HG03108 (cell line): ENCODE measurements around the gene KRT75.

ENCODE experiments used
- ATAC-seq: cut with Tn5 transposase; IDR thresholded peaks from one replicate; pipeline ENCODE4 v1.9.1; 2021; ENCODE audit warnings: moderate library complexity; ENCODE audit not compliant: unreplicated experiment

Gene KRT75

DNA sequence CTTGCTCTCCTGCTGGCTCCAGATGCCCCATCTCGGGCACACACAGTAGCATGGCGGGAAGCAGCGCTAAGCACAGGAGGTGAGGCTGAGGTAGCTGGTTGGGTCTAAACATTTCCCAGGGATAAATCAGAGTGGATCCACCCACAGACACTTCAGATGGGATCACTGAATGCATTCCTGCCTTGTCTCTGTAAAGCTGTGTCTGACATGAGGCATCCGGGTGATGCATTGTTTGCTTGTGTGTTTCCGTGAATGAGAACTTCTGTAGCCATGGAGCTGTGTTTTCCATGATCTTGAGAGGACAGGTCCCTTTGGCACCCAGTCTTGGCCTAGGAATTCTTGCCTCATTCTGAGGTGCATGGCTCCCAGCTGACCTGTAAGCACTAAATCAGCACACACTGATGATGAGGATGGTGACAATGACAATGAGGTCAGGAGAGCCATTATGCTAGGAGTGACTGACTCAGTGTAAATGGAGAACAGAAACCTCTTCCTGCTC lies 6.7 kb upstream of the KRT75 start:
- no peak for ATAC-seq

DNA sequence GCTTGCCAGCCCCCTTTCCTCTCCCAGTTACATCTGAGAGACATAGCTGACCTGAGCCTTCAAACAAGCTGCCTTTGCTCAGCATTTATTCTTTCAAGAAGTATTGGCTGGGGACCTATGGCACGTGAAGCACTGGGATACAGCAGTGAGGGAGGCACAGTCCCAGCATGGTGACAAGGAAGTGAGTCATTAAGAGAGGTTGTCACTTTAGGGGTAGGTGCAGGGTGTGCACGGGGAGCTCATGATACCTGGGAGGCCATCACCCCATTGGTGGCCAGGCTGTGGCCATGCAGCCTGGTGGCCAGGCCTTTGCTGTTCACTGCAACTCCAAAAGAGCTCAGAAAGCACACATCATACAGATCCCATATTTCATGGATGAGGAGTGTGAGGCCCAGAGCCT lies 5.7 kb upstream of the KRT75 start:
- no peak for ATAC-seq

DNA sequence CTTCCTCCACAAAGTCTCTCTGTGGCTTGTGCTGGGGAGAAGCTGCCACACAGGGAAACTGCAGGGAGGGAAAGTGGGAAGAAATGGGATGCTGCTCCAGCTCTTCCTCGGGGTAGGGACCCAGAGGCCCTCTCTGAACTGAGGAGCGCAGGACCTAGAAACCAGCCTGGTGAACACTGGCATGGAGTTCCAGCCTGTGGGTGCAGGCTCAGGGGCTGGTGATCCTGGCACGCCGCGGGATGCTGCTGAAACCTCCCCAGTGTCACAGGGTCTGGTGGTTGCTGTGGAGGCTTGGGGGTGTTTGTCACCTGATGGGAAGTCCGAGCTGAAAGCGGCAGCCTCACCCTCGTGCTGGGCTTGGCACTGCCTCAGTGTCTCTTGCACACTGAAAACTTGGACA lies 5.2 kb upstream of the KRT75 start:
- no peak for ATAC-seq

DNA sequence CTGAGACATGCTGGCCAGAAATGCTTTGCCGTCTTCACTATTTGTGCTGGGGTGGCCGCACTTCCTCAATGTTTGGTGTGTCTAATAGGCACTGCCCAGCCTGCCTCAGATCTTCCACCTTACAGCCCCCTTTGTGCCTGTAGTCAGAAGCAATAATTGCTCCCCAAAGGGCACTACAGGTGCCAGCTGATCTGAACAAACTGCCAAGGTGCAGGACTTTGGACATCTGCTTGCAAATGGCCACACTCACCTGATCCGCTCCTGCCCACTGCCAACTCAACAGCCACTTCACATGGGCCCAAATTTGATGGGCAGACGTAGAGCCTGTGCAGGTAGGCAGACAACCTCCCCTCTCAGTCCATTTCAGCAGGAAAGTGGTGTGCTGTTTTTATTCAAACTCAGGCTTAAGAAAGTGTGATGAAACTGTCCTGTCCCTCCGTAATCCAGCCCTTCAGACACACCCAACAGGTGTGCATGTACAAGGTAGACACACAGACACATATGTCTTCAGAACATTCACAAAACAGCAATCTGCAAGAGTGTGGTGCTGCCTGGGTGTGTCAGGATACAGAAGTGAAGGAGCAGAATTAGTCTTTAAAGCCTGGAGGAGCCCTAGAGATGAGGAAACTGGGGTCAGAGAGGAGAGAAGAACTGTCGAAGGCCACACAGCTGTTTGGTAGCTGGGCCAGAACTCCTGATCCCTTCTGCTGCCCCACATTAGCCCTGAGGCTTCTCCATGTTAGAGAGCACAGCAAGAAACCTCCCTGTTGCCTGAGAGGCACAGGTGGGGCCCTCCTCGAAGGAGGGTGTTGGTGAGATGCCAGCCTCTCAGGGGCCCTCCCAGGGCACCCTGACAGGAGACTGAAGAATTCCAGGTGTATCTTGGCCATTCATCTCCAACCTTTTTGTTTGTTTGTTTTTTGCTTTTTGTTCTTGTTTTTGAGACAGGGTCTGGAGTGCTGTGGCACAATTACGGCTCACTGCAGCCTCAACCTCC lies 4.4 kb upstream of the KRT75 start:
- ATAC-seq = no peak

DNA sequence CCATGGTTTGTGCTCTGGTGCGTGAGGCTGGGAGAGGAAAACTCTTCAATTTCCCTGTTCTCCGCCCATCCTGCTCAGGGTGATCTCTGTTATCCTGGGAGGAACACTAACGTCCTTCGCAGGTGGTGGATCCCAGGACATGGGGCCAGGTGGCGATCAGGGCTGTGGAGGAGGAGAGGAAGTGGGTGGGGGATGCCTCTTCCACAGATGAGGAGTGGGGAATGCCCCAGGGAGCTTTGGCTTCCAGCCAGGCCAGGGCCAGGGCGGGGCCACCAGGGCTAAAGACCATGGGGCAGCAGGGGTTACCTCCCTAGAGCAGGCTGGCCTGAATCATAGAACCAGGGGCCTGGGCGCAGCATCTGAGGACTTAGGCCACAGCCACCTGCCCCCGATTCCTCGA lies 3.3 kb upstream of the KRT75 start:
- ATAC-seq = no peak

DNA sequence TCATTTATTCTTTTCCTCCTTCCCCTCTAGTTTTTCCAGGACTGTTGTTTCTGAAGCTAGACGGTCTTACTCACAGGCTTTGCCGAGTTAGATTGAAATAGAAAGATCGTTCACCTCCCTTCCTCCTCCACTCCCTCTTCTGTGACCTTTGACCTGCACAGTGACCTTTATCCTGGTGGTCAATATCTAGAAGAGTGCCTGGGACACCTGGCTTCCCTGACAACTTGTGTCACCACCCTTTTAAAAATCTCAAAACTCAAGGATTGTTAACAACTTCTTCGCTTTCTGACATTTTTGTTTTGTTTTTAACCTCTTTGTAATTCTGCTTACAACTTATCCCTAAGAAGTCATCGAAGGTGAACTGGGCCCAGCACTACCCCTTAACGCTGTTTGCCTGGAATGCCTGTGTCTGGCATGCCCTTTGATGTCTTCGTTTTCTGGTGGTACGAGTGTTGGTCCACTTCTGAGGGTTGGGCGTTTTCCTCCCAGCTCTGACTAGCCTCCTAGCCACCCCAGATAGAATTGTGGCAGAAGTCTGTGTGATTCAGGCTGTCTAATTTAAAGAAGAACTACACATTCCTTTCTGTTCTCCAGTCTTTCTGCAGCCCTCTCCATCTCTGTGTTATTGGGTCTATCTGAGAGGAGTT lies 2.8 kb upstream of the KRT75 start:
- no peak for ATAC-seq

DNA sequence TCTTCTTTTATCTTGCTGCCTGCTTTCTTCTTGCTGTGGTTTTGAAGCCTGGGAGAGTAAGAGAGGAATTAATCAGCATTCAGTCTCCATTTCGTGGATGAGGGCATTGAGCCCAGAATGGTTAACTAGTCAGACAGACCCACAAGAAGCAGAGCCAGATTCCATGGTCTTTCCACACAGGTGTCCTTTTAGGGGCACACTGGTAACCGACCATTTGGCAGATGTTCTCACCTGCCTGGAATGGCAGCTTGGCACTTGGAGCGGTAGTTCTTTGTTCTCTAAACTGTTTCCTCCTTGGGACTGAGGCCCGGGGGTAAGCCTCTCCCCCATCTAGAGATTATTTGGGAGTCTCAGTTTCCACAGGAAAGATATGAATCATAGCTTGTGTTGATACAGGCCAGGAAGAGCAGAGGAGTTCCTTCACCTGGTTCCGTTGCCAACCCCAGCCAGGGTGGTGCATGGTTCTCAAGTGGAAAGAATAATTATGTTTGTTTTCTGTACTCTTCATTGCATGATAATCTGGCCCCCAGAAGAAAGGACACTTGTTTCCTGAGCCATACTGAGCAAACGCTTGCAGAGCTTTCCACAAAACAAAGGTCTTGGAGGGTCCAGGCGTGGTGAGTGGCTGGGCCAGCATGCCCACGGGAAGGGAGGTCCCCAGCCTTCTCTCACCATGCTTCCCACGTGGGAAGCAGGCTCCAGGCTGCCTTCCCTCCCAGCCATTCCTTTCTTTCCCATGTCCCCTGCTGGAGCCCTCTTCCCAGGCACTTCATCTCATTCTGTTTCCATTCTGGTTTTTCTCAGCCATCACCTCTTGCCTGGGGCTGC lies 2.0 kb upstream of the KRT75 start:
- no peak for ATAC-seq

DNA sequence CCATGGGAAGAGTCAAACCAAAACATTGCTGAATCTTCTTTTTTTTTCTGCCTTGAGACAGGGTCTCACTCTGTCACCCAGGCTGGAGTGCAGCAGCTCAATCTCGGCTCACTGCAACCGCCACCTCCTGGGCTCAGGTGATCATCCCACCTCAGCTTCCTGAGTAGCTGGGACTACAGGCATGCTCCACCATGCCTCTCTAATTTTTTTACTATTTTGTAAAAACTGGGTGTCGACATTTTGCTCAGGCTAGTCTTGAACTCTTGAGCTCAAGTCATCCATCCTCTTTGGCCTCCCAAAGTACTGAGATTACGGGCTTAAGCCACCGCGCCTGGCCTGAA lies 1.5 kb upstream of the KRT75 start:
- ATAC-seq = no peak

DNA sequence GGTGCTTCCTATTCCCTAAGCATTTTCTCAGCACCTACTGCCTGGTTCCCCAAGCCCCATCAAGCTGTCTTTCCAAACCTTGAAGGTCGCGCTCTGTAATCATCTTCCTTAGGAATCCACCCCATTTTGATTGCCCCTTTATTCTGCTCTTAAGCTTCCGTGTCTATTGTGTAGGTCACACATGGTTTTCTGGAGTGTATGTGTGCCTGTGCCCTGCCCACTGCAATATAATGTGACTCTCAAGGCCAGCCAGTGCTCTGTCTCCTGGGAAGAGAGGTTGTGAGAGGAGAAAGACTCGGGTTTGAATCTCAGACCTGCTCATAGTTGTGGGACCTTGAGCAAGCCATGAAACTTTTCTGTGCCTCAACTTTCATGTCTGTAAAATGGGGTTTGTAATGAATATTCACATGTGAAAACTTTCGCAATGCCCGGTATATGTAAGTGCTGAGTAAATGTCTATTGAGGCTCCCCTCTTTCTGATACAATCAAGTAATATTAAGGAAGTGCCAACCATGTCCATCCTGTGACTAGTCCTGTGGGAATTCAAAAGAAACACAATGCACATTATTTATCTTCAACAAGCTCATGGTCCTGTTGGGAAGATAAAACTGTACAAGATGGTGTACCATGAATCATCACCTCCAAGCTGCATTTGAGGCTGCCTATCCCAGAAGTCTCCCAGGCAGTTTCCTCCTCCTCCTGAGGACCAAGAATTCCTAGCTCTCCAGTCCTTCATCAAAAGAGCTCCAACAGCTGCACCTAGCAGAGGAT lies 774 bp upstream of the KRT75 start:
- ATAC-seq = no peak

DNA sequence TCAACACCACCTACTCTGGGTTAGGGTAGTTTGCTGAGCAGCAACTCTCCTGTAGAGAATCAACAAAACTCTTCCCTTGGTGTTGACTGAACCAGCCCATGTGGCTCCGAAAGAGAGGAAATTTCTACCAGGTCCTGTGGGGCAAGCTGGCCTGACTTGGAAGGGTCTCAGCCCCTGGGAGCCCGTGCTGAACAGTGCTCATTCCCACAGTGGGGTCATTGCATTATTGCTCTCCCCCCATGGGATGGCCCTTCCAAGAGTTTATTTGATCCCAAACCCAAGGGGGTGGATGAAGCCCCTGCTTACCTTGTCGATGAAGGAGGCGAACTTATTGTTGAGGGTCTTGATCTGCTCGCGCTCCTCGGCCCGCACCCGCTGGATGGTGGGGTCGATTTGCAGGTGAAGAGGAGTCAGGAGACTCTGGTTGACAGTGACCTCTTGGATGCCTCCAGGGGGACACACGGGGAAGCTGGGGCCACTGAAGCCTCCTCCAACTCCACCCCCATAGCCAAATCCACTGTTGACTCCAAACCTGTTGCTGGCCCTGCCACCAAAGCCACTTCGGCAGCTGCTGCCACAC lies 580 bp downstream of the KRT75 start:
- ATAC-seq = no peak

DNA sequence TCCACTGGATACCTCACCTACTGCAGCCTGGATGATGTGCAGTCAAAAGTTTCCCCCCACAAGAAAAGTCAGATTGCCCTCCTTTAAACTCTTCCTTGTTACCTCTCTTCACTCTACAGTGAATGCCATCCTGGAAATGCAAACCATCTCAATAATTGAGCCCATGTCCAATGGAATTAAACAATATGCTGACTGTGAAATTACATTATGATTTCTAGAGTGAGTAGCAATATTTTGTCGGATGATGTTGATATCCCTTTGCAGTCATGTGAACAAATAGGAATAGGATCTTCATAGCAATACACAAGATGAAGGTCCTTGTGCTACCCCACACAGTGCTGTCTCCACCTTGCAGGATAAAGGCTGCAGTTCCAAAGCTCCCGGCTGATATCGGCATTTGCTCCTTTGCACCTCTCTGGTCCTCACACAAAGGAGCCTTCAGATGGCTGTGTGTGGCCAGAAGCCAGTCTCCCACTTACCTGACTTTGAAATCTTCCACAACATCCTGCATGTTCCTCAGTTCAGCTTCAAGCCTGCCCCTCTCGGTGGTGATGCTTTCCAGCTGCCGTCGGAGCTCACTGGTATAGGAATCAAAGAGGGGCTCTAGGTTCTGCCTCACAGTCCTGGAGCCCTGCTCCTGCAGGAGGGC lies 1.5 kb downstream of the KRT75 start:
- ATAC-seq = no peak

DNA sequence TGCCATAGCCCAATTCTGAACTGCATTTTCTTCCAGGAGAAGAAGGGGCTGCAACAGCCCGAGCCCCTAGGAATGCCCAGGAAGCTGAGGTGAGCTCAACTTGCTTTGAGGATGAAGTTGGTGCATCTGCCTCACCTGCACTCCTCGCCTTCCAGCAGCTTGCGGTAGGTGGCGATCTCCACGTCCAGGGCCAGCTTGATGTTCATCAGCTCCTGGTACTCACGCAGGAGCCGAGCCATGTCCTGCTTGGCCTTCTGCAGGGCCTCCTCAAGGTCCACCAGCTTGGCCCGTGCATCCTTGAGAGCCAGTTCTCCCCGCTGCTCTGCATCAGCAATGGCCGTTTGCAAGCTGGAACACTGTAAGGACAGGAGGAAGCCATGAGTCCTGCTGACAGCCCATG lies 6.0 kb downstream of the KRT75 start:
- no peak for ATAC-seq

DNA sequence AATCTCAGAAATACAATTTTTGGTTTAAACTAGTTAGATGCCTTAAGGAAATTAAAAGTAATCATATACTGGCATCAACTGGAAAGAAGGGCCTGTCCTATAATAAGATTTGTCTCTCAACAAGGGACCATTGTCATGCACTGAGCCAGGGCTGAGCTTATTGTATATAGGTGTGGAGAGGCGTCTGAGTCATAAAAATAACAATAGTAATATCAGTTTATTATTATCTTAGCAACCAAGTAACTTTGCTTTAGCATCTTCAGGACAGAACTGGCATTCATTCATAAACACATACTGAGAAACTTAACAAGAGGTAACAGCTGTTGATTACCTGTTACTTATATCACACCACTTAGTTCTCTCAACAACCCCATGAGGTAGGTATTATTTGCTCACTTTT lies 7.1 kb downstream of the KRT75 start:
- no peak for ATAC-seq

DNA sequence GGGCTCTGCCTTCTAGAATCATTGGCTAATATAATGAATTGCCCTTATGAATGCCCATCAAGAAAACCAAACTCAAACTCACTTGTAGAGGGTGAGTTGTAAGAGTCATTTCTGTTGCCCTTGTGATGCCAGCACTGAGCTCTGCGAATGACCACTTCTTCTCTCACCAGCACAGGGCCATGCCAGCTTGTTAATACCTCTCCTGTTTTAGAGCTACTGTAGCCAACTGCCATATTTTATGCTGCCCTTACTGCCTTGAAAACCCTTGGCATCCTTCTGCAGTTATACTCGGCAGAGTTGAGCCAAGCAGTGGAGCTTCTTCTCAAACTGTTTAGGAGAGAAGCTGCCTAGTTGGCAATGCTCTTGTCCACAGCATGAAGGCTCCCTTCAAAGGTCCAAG lies 8.1 kb downstream of the KRT75 start:
- no peak for ATAC-seq

DNA sequence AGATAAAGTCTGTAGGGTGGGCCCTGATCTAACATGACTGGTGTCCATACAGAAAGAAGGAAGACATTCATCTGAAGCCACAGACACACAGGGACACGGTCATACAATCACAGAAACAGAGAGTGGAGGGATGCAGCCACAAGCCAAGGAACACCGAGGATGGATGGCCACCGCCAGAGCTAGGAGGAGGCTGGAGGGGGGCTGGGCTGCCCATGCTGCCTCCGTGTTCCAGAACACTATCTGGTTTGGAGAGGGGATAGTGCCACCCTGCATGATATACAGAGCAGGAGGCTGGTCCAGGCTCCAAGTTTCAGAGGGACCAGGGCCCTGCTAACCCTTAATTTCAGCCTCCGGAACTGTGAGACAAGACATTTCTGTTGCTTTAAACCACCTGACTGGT lies 8.7 kb downstream of the KRT75 start:
- ATAC-seq = no peak

DNA sequence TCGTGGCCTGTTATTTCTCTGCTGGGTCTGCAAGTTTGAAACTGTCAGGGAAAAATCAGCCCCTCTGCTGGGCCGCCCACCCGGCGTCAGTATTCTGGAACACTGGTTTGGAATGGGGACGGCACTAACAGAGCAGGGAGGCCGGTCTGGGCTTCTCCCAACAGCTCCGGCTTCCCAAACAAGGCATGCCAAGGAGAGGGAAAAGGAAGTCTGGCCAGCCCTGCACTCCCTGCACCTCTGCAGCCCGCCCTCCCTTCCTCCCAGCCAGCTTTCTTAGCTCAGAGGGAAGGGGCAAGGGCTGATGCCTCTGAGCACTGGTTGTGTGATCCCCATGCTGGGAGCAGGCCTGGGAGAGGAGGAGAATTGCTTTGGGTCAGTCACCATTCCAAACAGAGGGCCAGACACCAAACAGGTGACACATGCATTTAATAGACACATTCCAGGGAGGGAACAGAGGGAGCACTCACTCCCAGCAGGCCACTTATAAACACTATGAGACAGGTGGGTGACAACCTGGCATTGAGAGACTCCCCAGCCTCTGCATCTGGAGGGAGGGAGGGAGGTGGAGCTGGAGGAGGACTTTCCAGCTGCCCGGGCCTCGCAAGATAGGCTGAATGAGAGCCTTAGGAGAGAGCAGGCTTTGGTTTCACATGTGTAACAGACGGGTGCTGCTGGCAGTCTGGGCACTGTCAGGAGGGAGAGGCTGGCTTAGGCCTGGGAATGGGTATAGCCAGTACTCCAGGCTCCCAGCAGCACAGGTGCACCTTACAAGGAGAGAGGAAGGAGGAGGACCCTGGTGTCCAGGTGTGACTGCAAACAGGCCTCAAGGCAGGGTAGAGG lies 10.3 kb downstream of the KRT75 start:
- no peak for ATAC-seq

DNA sequence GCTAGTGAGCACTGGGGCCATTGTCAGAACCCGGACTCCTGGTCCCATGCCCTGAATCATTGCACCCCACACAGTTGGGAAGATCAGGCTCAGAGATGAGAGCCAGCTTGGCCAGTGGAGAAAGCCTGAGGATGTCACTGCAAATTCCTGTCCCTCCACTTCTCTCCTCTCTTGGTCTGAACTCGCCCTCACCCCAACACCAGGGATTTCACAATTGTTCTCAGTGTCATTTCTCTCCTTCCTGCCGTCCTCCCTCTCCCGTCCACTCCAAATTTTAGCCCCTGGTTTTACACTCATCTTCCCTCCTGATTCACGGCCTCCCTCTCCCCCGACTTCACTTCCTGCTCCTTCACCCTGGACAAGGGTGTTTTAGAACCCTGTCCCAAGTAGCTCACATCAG lies 11.1 kb downstream of the KRT75 start:
- ATAC-seq = no peak

DNA sequence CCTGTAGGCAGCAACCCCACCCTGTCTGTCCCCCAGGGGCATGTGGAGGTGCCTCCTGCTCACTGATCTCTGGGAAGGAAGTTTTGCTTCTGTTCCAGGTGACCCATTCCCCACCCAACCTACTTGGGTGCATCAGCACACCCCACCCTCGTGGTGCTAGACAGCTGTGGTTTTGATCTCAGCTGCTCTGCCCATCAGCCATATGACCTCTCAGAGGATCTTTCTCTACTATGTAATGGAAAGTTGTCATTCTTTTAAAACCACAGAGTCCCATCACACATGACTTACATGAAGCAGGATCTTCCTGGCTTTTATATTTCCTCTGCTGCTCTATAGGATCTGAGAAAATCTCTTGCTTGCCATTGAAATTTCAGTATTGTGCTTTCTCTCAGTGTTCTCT lies 14.5 kb downstream of the KRT75 start:
- no peak for ATAC-seq

DNA sequence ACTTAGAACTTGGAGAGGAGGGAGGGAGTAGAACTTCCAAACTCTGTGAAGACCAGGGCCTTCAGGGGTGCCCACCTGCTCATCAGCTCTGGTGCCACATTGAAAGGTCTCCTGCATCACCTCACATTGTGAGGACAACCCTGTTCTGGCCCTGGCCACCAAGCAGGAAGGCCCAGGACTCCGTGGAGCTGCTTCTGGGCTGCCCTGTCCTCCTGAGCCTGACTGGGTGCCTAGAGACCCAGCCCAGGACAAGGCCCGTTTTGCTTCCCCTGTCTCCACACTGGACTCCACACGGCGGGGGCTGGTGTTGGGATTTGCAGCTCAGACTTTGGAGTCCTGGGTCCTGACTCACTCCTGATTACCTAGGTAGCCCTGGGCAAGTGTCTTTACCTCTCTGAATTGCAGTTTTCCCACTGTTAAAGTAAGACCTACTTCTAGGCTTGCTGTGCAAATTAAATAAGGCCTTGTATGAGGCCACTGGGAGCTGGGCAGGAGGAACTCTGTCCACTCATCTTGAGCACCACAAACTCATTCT lies 15.5 kb downstream of the KRT75 start:
- no peak for ATAC-seq
